Germinal center (tissue), 1 donor: ENCODE measurements around the gene CEP350.
"Not testable (repeated sequence)": the region's sequence is repeated elsewhere in the genome, so short reads cannot be mapped to it uniquely, and the experiment has no call there.

Experiments
- DNase-seq: peaks from one replicate; pipeline ENCODE4 v3.0.0; 2012; ENCODE audit warnings: mixed read lengths, low spot score

The CEP350 gene

DNA sequence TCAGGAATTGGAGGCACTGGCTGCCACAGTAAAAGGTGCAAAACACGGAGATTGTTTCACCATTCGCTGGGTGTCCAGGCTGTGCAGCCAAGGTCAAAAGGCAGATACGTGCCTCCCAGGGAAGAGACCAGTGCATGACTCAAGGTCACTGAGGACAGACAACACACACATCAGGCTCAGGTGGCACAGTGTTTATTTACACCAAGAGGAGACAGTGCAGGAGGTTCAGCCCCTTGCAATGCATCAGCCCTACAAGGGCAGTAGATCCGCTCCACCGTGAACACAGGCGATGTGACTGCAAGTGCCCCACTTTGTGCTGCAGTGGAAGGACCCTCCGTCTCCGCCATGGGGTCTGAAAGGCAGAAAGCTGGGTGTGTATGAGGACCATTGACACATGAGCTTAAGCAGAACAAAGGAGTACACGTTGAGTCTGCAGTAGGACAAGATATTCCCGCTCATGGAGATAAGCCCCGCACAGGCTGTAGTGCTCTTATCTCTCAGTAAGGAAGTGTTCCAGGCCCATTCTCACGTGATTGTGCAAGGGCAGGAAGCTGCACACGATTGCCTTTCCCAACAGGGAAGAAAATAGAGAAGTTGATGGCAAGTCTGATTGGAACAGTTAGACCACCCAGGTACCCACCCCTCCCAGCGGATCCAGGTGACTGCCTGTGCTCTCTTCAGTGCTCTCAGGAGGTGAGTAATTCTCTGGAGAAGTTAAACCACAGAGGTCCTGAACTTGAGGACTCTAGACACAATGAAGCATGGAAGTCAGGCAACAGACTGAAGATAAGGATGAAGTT is 162.6 kb downstream of the CEP350 start:
- DNase-seq = no peak

DNA sequence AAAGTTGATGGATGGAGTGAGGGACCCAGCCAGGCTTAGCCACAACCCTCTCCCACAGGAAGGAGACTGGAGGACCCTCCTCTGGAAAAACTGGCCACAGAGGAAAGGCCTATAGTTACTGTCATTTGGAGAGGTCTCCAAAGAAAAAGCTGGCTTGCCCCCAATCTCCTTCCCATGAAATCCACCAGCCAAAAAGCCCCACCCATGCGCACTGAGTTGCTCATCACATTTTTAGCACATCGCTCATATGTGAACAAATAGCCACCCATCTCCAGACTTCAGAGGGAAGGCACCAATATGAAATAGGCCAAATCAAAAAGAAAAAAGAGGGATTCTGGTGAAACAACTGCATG is 163.1 kb downstream of the CEP350 start:
- no peak for DNase-seq

DNA sequence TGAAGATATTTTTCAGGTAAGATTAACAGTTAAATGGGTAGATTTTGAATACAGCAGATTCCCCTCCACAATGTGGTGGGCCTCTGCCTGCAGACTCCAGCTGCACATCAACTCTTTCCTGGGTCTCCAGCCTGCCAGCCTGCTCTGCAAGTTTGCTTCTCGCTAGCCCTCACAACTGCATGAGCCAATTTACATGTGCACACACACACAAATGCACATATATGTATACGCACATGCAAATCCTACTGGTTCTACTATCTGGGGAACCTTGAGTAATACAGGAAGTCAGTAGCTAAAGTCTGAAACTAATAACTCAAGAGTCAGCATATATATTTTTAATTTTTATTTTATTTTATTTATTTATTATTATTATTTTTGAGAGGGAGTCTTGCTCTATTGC is 165.2 kb downstream of the CEP350 start:
- DNase-seq = no peak

DNA sequence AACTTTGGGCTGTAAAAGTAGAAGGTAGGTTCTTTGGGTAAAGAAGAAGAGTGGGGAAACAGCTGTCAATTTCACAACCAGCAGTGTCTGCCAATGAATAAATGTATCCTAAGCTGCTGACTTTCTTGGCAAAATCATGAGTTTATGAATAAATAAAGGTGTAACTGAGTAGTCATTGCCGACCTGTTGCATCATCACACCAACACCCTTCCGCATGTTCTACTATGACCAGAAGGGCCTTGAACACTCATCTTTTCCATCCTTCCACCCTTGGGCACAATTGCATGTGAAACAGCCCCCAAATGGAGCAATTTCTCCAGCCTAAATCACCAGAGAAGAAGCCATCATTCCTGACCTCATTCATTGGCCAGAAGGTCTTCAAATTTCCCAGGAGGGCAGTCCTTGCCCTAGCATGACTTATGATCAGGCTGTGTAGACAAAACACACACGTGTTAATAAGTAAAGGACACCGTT is 168.9 kb downstream of the CEP350 start:
- DNase-seq = no peak

GRCh38 chr1:180130651-180131050 is 176.0 kb downstream of the CEP350 start:
- no peak for DNase-seq

GRCh38 chr1:180131510-180131909 is 176.9 kb downstream of the CEP350 start:
- DNase-seq = no peak

DNA sequence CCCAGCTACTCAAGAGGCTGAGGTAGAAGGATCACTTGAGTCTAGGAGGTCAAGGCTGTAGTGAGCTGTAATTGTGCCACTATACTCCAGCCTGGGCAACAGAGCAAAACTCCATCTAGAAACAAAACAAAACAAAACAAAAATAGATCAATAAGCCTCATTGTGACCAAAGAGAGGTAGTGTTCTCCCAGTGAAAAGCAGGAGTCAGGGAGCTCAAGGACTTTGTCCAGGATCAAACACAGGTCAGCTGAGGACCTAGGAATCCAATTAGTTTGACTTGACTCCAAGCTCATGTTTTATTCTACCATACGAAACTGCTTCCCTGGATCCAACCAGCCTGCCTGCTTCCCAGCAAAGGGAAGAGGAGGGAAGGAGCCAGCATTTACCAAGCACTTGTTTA is 178.6 kb downstream of the CEP350 start:
- DNase-seq = no peak

DNA sequence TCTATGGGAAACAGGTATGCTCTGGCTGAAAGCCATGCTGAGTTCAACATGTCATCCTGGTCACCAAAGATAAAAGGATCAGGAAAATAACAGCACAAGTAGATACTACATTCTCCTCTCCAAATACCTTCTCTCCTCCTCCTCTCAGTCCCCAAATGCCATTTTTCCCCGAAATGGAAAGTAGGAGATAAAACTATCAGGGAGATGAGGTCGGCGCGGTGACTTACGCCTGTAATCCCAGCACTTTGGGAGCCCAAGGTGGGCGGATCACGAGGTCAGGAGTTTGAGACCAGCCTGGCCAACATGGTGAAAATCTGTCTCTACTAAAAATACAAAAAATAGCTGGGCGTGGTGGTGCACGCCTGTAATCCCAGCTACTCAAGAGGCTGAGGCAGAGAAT is 179.1 kb downstream of the CEP350 start:
- DNase-seq = not testable (repeated sequence)

DNA sequence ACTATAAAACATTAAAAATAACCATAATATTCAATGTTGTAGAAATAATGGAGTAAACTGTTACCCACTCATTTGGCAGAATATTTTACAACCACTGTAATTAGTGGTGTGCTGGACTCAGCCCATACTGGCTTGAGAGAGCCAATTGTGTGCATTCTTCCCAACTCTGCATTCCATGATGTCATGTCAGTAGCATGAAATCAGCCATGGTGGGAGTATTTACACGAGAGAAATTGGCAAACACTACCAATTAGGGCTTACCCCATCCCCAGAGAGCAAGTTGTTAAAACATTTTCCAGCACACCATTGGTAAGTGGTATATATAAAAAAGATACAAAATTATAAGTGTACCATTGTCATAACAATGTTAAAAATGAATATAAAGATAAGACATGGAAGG is 180.9 kb downstream of the CEP350 start:
- DNase-seq = no peak

DNA sequence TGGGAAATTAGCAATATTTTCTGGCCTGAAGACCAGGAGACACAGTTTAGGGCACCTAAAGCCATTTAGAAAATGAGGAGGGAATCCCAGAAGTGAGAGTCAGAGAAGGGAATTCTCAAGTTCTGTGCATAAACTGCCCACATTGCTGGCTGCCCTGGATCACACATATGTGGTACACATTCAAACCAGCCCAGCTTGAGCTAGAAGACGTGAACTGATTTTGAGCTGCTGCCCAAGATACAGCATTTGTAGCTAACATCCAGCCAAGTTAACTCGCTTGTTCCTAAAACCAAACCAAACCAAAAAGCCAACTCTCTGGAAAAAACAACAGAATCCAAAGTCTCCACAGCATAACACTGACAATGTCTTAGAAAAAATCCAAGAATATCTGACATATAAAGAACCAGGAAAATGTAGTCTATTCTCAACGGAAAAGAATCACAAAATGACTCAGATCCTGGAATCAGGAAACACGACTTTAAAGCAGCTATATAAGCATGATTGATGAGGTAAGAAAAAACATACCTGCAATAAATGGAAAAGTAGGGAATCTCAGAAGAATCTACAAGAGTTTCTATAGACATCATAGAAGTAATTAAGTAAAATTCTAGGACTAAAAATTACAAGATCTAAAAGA is 181.8 kb downstream of the CEP350 start:
- no peak for DNase-seq

DNA sequence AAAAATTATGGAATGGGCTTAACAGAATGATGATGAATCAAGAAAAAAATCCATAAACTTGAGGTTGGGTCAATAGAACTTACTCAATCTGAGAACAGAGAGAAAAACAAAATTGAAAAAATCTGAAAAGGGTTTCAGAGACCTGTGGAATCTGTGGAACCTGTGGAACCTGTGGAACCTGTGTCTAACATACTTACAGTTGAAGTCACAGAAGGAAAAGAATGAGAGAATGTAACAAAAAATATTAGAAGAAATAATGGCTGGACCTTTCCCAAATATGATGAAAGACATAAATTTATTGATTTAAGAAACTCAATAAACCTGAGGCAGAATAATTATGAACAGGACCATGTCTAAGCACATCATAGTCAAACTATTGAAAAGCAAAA is 182.4 kb downstream of the CEP350 start:
- no peak for DNase-seq

DNA sequence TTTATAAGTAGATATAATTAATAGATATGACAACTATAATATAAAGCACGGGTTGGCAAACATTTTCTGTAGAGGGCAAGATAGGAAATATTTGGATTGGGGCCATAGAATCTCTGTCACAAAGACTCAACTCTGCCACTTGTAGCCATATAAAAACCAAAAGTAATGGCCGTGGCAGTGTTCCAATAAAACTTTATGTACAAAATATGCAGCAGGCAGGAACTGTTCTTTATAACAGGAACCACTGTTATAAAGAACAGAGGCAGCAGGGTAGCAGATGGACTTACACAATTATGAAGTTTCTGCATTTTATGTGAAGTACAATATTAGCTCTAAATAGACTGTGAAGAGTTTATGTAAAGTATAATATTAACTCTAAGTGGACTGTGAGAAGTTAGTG is 183.2 kb downstream of the CEP350 start:
- no peak for DNase-seq

- DNase-seq = no peak
Observed at GRCh38 chr1:180141381-180141934, 186.8 kb downstream of the CEP350 start.

DNA sequence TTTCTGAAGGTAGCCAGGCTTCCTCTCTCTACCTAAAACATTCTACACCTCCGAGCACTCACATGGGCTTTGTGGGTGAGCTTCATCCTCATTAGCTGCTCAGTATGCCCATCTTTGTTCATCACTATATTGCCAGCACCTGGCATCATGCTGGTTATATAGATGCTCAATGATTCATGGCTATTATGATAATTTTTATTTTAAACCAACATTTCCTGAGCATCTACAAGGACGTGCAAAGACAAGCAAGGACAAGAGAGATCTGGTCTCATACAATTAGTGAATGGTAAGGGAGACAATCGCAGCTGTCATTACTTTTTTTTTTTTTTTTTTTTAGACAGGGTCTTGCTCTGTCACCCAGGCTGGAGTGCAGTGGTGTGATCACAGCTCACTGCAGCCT is 188.7 kb downstream of the CEP350 start:
- DNase-seq = no peak

- DNase-seq = no peak
Observed at GRCh38 chr1:180144659-180145357, 190.2 kb downstream of the CEP350 start.

DNA sequence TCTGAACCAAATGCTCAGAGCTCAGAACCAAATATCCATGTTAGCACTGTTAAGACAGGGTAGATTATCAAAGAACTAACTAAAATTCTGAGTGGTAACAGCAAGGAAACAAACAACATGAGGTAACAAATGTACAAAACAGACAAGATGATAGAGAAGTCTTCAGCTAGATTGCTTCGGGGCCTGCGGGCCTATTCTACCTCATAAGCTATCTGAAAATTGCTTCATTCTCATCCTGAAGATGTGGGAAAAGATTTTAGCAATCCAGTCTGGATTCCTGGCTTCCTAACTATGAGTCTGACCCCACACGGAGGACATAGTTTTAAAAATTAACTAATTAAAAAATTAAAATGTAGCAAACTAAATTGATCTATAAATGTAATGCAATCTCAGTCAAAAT is 190.8 kb downstream of the CEP350 start:
- DNase-seq = no peak

DNA sequence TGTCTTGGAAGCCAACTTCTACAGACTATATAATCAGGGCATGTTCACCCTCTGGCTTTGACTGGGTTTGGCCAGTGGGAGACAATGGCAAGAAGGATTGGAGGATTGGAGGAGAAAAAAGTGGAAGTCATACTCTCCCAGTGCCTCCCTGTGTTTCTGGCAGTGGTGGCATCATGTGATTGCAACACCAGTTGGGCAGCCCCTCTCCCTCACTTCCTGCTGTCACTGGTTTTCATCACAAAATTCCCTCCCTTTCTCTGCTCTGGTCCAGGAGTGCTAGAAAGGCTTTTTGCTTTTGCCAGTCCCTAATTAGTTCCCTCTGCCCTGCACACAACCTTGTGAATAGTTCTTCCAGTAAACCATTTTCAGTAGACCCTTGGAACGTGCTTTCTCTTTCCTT is 196.4 kb downstream of the CEP350 start:
- DNase-seq = no peak

GRCh38 chr1:180151508-180151907 is 196.9 kb downstream of the CEP350 start:
- no peak for DNase-seq

GRCh38 chr1:180152588-180152987 is 198.0 kb downstream of the CEP350 start:
- DNase-seq = no peak

DNA sequence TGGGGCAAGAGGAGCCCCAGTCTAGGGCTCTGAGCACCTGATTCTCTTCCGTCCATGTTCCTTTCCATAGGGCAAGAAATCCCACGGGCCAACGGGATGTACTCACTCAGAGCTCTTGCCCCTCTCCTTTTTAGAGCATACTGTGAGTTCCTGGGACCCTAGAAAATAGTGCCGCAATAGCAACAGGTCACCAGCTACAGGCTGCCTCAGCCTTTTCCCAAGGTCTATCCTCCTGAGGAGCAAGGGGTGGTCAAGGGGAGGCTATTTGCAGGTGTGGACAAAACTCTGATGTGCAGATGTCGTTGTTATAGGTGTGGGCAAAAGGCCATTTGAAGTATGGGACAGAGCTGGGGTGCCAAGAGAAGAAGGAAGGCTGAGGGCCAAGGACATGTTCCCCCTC is 198.4 kb downstream of the CEP350 start:
- no peak for DNase-seq

- DNase-seq = peak; percentile 22
Observed at GRCh38 chr1:180154003-180154324, 199.4 kb downstream of the CEP350 start.

DNA sequence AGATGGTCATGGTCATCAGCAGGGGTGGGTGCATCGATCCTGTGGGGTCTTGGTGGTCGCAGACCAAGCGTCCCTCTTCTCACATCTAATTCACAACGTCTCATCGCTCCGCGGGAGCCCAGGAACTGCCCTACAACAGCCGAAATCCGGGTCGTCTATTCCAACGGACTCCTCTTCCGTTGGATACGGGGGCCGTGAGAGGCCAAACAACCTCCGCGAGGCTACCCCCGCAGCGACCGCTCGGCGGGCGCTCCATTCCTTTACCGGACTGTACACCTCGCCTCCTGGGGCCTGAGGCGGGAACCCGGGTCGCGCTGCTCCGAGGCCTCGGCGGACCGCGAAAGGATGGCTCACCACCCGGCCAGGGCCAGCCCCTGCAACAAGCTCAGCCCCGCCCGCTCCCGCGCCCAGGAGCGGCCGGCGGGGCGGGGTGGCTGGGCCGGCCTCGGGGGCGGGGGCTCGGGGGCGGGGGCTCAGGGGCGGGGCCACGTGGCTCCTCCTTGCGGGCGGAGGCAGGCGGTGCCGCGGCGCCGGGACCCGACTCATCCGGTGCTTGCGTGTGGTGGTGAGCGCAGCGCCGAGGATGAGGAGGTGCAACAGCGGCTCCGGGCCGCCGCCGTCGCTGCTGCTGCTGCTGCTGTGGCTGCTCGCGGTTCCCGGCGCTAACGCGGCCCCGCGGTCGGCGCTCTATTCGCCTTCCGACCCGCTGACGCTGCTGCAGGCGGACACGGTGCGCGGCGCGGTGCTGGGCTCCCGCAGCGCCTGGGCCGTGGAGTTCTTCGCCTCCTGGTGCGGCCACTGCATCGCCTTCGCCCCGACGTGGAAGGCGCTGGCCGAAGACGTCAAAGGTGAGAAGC is 199.9 kb downstream of the CEP350 start, which contains the start of gene QSOX1:
Gene QSOX1 (plus strand): TSS at position 545 of the 857 bp plus-strand sequence. CDS start 39 bp downstream, at position 584.
- peak; percentile 99 for DNase-seq
